CD4-positive, alpha-beta memory T cell (primary cell): ENCODE results near the gene SLC44A5. TPM values are rescaled to one million over a fixed set of nuclear protein-coding genes. Genes with fewer than 3 reads are reported as not detected.

ENCODE experiments used
- CTCF ChIA-PET: fragments of 350-600 bp; sonication (Branson Sonifier 250); formaldehyde crosslinking; loops from one replicate; lab custom pipeline; 2021; ENCODE audit warnings: inconsistent platforms; ENCODE audit not compliant: partially characterized antibody; lab: Charles Lee
- POLR2A ChIA-PET: fragments of 350-600 bp; sonication (Branson Sonifier 250); formaldehyde crosslinking; loops from one replicate; lab custom pipeline; 2021; ENCODE audit not compliant: partially characterized antibody; lab: Charles Lee
- DNase-seq, 5 donors: peaks; one replicate each; pipeline versions ENCODE4 v3.0.0 to v3.0.0-alpha.2; 2020 to 2022; ENCODE audit warnings: mixed read lengths in 1 of 5
- H3K27ac ChIP-seq: one replicate; pipeline ENCODE4 v1.7.0; 2013; ENCODE audit warnings: low read depth, low read length
- H3K27me3 ChIP-seq: 2 replicates; pipeline ENCODE4 v1.7.0; 2013; ENCODE audit warnings: mild to moderate bottlenecking, low read length, moderate library complexity; ENCODE audit not compliant: insufficient read depth
- H3K36me3 ChIP-seq: 2 replicates; pipeline ENCODE4 v1.7.0; 2013; ENCODE audit warnings: mild to moderate bottlenecking, low read length, moderate library complexity; ENCODE audit not compliant: insufficient read depth
- H3K4me1 ChIP-seq: 2 replicates; pipeline ENCODE4 v1.7.0; 2013; ENCODE audit warnings: mild to moderate bottlenecking, low read length, moderate library complexity; ENCODE audit not compliant: insufficient read depth
- H3K4me3 ChIP-seq, 2 donors: one replicate each; pipeline ENCODE4 v1.7.0; 2013; ENCODE audit warnings: low read length in 2 of 2, mild to moderate bottlenecking in 1 of 2
- H3K9me3 ChIP-seq, 2 donors: one replicate each; pipeline ENCODE4 v1.7.0; 2013; ENCODE audit warnings: low read length in 2 of 2, control low read depth in 1 of 2; ENCODE audit not compliant: control insufficient read depth in 1 of 2
- H3K27ac Mint-ChIP-seq, 7 donors: one replicate each; pipeline ENCODE4 v1.8.0; 2020 to 2021; ENCODE audit warnings: mixed read lengths in 7 of 7, mild to moderate bottlenecking in 6 of 7, inconsistent platforms in 3 of 7, moderate library complexity in 3 of 7
- H3K27me3 Mint-ChIP-seq, 2 donors: one replicate each; pipeline ENCODE4 v1.8.0; 2020 to 2021; ENCODE audit warnings: mixed read lengths in 2 of 2
- H3K36me3 Mint-ChIP-seq, 2 donors: one replicate each; pipeline ENCODE4 v1.8.0; 2020 to 2021; ENCODE audit warnings: mixed read lengths in 2 of 2, inconsistent platforms in 1 of 2, mild to moderate bottlenecking in 1 of 2
- H3K4me1 Mint-ChIP-seq, 4 donors: one replicate each; pipeline ENCODE4 v1.8.0; 2020 to 2021; ENCODE audit warnings: mixed read lengths in 4 of 4, mild to moderate bottlenecking in 1 of 4
- H3K4me3 Mint-ChIP-seq, 8 donors: one replicate each; pipeline ENCODE4 v1.8.0; 2020 to 2021; ENCODE audit warnings: mixed read lengths in 8 of 8, mild to moderate bottlenecking in 7 of 8, moderate library complexity in 6 of 8, inconsistent platforms in 3 of 8
- H3K9me3 Mint-ChIP-seq, 8 donors: one replicate each; pipeline ENCODE4 v1.8.0; 2020 to 2021; ENCODE audit warnings: mixed read lengths in 8 of 8, mild to moderate bottlenecking in 5 of 8, inconsistent platforms in 3 of 8, moderate library complexity in 1 of 8
- intact Hi-C: fragments of 100-400 bp; cut with micrococcal nuclease; formaldehyde crosslinking; loops from one replicate; pipeline ENCODE4 v1.15.1; 2023
- polyA plus RNA-seq, 2 donors: library from polyadenylated mRNA; unstranded; fragments of 300-500 nt; fragmentation: Illumina TruSeq; gene quantifications; one replicate each; pipeline ENCODE4 v1.2.3, GENCODE V29; 2021
- total RNA-seq, 2 experiments: library from RNA; stranded (reverse); gene quantifications; one replicate each; pipeline ENCODE4 v1.2.3, GENCODE V29; 2021

Gene SLC44A5
- total and polyA plus RNA-seq, 4 experiments from 2014 or later = 1.0 to 3.3 (median 3.0) TPM; not detected in 1

- no peak overlapping the region for H3K27ac ChIP-seq
- H3K4me3 ChIP-seq = no peak overlapping the region
- no peaks in the 10 kb centered on the region for H3K4me1 Mint-ChIP-seq
- H3K36me3 ChIP-seq = no peaks in the 10 kb centered on the region
- H3K9me3 ChIP-seq = no peaks in the 10 kb centered on the region
- no peaks in the 10 kb centered on the region for H3K4me1 ChIP-seq
- peaks cover 0 to 5% (median 0%) of the 10 kb centered on the region in 8 donors for H3K9me3 Mint-ChIP-seq
- no peak for DNase-seq
- ChIA-PET POLR2A (no interaction called here), CTCF (no interaction called here)
- no peak overlapping the region for H3K27ac Mint-ChIP-seq
- H3K4me3 Mint-ChIP-seq = no peak overlapping the region
- intact Hi-C loops = no loop called here
- H3K27me3 Mint-ChIP-seq = peaks cover 1 to 3% of the 10 kb centered on the region in 2 donors
- H3K27me3 ChIP-seq = no peaks in the 10 kb centered on the region
- H3K36me3 Mint-ChIP-seq = no peaks in the 10 kb centered on the region
Measured at GRCh38 chr1:75528001-75528400, 82.9 kb downstream of the SLC44A5 start.

DNA sequence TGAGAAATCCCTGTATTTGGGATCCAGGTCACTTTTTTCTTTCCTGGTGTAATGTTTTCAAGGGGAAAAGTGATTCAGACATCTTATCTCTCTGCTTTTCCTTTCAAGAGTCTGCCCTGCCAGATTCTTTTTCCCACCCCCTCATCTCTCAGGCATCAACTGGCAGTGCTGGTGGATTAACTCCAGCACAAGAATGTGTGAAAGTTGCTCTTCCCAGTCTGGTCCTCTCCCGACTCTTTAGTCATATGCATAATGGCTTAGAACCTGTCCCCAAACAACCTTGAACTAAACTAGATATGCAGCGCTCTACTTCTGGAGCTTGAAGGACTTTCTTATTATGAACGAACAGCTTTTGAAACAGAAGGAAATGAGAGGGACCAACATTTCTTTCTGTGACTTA lies 88.5 kb downstream of the SLC44A5 start:
- H3K36me3 ChIP-seq = no peaks in the 10 kb centered on the region
- no peaks in the 10 kb centered on the region for H3K9me3 ChIP-seq
- Mint-ChIP-seq H3K9me3 (peaks cover 0 to 7% (median 0%) of the 10 kb centered on the region in 8 donors), H3K4me1 (no peaks in the 10 kb centered on the region), H3K27ac (no peak overlapping the region), H3K36me3 (no peaks in the 10 kb centered on the region), H3K4me3 (no peak overlapping the region), H3K27me3 (peaks cover 1 to 4% of the 10 kb centered on the region in 2 donors)
- no peak overlapping the region for H3K27ac ChIP-seq
- no peak overlapping the region for H3K4me3 ChIP-seq
- ChIA-PET POLR2A (no interaction called here), CTCF (no interaction called here)
- no peaks in the 10 kb centered on the region for H3K27me3 ChIP-seq
- no peak for DNase-seq
- intact Hi-C loops = no loop called here
- H3K4me1 ChIP-seq = no peaks in the 10 kb centered on the region

GRCh38 chr1:75521658-75522057 lies 89.3 kb downstream of the SLC44A5 start:
- no peak for DNase-seq
- no peaks in the 10 kb centered on the region for H3K4me1 Mint-ChIP-seq
- H3K4me1 ChIP-seq = no peaks in the 10 kb centered on the region
- no peak overlapping the region for H3K27ac ChIP-seq
- ChIA-PET POLR2A (no interaction called here), CTCF (no interaction called here)
- H3K27ac Mint-ChIP-seq = no peak overlapping the region
- no peaks in the 10 kb centered on the region for H3K36me3 Mint-ChIP-seq
- intact Hi-C loops = no loop called here
- H3K36me3 ChIP-seq = no peaks in the 10 kb centered on the region
- H3K4me3 Mint-ChIP-seq = no peak overlapping the region
- peaks cover 3 to 6% of the 10 kb centered on the region in 2 donors for H3K27me3 Mint-ChIP-seq
- H3K9me3 Mint-ChIP-seq = peaks cover 0 to 7% (median 0%) of the 10 kb centered on the region in 8 donors
- no peaks in the 10 kb centered on the region for H3K27me3 ChIP-seq
- H3K4me3 ChIP-seq = no peak overlapping the region
- no peaks in the 10 kb centered on the region for H3K9me3 ChIP-seq

DNA sequence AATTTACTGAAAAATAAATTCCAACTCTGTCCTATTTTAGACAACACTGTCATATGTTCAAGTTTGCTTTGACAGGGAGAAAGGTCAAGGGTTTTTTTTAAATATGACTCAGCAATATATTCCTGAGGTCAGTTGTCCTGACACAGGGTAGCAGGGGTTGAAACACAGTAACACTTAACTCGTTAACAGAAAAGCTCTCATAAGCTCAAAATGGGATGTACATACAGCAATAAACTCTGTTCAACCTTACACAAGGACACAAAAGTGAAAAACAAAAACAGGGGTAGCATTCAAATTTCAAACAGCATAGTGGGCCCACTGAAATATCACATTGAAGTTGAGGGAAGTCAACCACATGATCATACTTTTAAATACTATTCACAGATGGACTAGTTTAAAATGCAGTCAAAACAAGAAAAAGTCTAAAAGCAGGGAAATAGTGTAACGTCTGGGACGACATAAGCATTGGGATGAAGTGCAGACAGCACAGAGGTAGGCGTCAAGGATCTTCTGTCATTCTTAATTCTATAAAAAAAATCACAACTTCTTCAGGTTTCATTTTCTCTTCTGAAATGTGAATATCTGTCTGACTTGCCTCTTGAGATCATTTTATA lies 89.9 kb downstream of the SLC44A5 start:
- Mint-ChIP-seq H3K9me3 (peaks cover 0 to 7% (median 0%) of the 10 kb centered on the region in 8 donors), H3K27me3 (peaks cover 3 to 6% of the 10 kb centered on the region in 2 donors), H3K36me3 (no peaks in the 10 kb centered on the region), H3K4me1 (no peaks in the 10 kb centered on the region), H3K27ac (no peak overlapping the region), H3K4me3 (no peak overlapping the region)
- intact Hi-C loops = no loop called here
- Histone ChIP-seq H3K9me3 (no peaks in the 10 kb centered on the region), H3K27ac (no peak overlapping the region), H3K4me3 (no peak overlapping the region), H3K27me3 (no peaks in the 10 kb centered on the region), H3K4me1 (no peaks in the 10 kb centered on the region), H3K36me3 (no peaks in the 10 kb centered on the region)
- ChIA-PET POLR2A (no interaction called here), CTCF (no interaction called here)
- no peak for DNase-seq

DNA sequence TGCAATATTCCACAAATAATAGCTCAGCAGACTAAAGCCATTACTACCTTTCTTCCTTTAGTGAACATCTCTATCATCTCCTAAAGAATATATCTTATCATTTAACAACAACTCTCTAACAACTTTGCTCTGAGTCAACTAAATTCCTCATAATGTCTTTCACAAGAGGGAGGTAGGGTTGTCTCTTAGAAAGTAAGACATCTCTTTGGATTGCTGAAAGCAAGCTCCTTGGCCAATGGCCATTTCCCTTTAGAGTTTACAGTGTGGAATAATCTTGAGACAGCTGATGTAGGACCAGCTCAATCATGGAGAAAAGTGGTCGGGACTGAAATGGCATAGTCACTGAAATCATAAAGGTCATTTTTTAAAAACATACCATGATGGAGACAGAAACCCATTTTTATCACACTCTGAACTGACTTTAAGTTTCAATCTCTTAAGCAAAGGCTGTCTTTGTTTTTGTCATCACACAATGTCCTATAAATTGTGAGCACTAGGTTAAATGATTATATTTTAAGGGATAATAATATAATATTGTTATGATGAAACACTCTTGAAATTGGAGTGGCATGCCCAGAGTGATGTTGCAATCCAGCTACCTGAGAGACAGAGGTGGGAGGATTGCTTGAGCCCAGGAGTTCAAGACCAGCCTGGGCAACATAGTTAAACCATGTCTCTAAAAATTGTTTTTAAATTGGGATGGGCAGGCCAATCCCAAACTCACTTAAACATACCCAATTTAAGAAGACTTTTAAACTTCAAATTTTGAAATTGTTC lies 91.1 kb downstream of the SLC44A5 start:
- H3K36me3 ChIP-seq = no peaks in the 10 kb centered on the region
- intact Hi-C loops = no loop called here
- H3K36me3 Mint-ChIP-seq = no peaks in the 10 kb centered on the region
- no peaks in the 10 kb centered on the region for H3K4me1 ChIP-seq
- ChIA-PET POLR2A (no interaction called here), CTCF (no interaction called here)
- H3K27me3 ChIP-seq = no peaks in the 10 kb centered on the region
- H3K27ac Mint-ChIP-seq = no peak overlapping the region
- H3K4me3 Mint-ChIP-seq = no peak overlapping the region
- no peak overlapping the region for H3K27ac ChIP-seq
- peaks cover 0 to 7% (median 0%) of the 10 kb centered on the region in 8 donors for H3K9me3 Mint-ChIP-seq
- no peak for DNase-seq
- H3K4me3 ChIP-seq = no peak overlapping the region
- peaks cover 3 to 6% of the 10 kb centered on the region in 2 donors for H3K27me3 Mint-ChIP-seq
- H3K9me3 ChIP-seq = no peaks in the 10 kb centered on the region
- H3K4me1 Mint-ChIP-seq = no peaks in the 10 kb centered on the region

DNA sequence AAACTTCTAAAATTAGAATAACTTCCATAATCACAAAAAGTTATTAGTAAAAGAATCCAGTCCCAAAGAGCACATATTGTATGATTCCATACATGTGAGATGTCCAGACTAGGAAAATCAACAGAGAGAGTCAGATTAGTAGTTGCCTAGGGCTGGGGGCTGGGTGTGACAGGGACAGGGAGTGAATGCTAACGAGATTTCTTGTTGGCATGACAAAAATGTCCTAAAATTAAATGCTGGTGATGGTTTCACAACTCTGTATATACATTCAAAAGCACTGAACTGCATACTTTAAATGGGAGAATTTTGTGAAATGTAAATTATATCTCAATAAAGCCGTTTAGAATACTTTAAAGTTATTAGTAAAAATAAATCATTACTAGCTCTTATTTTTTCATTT lies 92.2 kb downstream of the SLC44A5 start:
- no peak overlapping the region for H3K4me3 Mint-ChIP-seq
- intact Hi-C loops = no loop called here
- Histone ChIP-seq H3K27ac (no peak overlapping the region), H3K27me3 (no peaks in the 10 kb centered on the region), H3K4me1 (no peaks in the 10 kb centered on the region), H3K36me3 (no peaks in the 10 kb centered on the region), H3K9me3 (no peaks in the 10 kb centered on the region), H3K4me3 (no peak overlapping the region)
- CTCF ChIA-PET = no interaction called here
- H3K27ac Mint-ChIP-seq = no peak overlapping the region
- DNase-seq = no peak
- no peaks in the 10 kb centered on the region for H3K36me3 Mint-ChIP-seq
- H3K4me1 Mint-ChIP-seq = no peaks in the 10 kb centered on the region
- peaks cover 0 to 4% (median 0%) of the 10 kb centered on the region in 8 donors for H3K9me3 Mint-ChIP-seq
- POLR2A ChIA-PET = interaction anchor here (1.1 kb wide), 1 partner anchor 14 kb away, joined by 3 read pairs; no protein-coding TSS in a partner anchor
- peaks cover 2 to 6% of the 10 kb centered on the region in 2 donors for H3K27me3 Mint-ChIP-seq

GRCh38 chr1:75514270-75514669 lies 96.6 kb downstream of the SLC44A5 start:
- DNase-seq = no peak
- ChIA-PET CTCF (no interaction called here), POLR2A (no interaction called here)
- intact Hi-C loops = no loop called here
- no peak overlapping the region for H3K4me3 ChIP-seq
- H3K4me1 ChIP-seq = no peaks in the 10 kb centered on the region
- H3K4me1 Mint-ChIP-seq = no peaks in the 10 kb centered on the region
- H3K36me3 ChIP-seq = no peaks in the 10 kb centered on the region
- H3K4me3 Mint-ChIP-seq = no peak overlapping the region
- peaks cover 0 to 7% (median 0%) of the 10 kb centered on the region in 8 donors for H3K9me3 Mint-ChIP-seq
- H3K36me3 Mint-ChIP-seq = no peaks in the 10 kb centered on the region
- peaks cover 2 to 3% of the 10 kb centered on the region in 2 donors for H3K27me3 Mint-ChIP-seq
- no peak overlapping the region for H3K27ac Mint-ChIP-seq
- no peaks in the 10 kb centered on the region for H3K27me3 ChIP-seq
- H3K27ac ChIP-seq = no peak overlapping the region
- H3K9me3 ChIP-seq = no peaks in the 10 kb centered on the region
